HEK293 (cell line): ENCODE measurements around the gene NXPH1.

Experiments
- CTCF ChIA-PET: fragments of 350-600 bp; formaldehyde crosslinking; extraction: SDS; loops from one replicate; lab custom pipeline; 2021; ENCODE audit warnings: antibody characterized with exemption; lab: Yijun Ruan, JAX
- POLR2A ChIA-PET: fragments of 300-600 bp; formaldehyde crosslinking; extraction: SDS; loops from one replicate; lab custom pipeline; 2020; ENCODE audit warnings: antibody characterized with exemption, inconsistent platforms; lab: Yijun Ruan, JAX
- H3K27ac ChIP-seq: fragments of 200-500 bp; sonication (Bioruptor generic); 2 replicates; pipeline ENCODE4 v1.5.1; 2014; ENCODE audit warnings: low read depth, low read length, control low read depth, inconsistent platforms; ENCODE audit errors: extremely low read depth
- H3K36me3 ChIP-seq, 2 experiments: fragments of 200-500 bp in 1 of 2; sonication (Bioruptor generic) in 1 of 2; 1 replicate in 1 of 2; 2 replicates in 1 of 2; pipeline ENCODE4 v1.5.1; 2014 to 2017; ENCODE audit warnings: inconsistent platforms in 2 of 2, low read length in 2 of 2; ENCODE audit not compliant: control insufficient read depth in 2 of 2, insufficient read depth in 1 of 2
- H3K4me1 ChIP-seq: fragments of 200-500 bp; sonication (Bioruptor generic); 2 replicates; pipeline ENCODE4 v1.5.1; 2014; ENCODE audit warnings: mild to moderate bottlenecking, low read length, inconsistent platforms; ENCODE audit not compliant: control insufficient read depth, insufficient read depth
- H3K4me3 ChIP-seq: 2 replicates; pipeline ENCODE4 v1.5.1; 2011; ENCODE audit warnings: low read depth, mild to moderate bottlenecking, control low read depth, low read length, moderate library complexity
- H3K9me3 ChIP-seq: fragments of 200-500 bp; sonication (Bioruptor generic); 2 replicates; pipeline ENCODE4 v1.5.1; 2014; ENCODE audit warnings: low read depth, low read length, inconsistent platforms; ENCODE audit not compliant: control insufficient read depth, insufficient read depth
- GLIS2 ChIP-seq: fragments of 450-650 bp; formaldehyde crosslinking; IDR thresholded peaks from 2 replicates; pipeline ENCODE4 v1.5.1; 2016; ENCODE audit warnings: missing biosample characterization, missing genetic modification characterization
- ZBTB10 ChIP-seq: fragments of 450-650 bp; formaldehyde crosslinking; IDR thresholded peaks from 2 replicates; pipeline ENCODE4 v1.5.1; 2016; ENCODE audit warnings: missing biosample characterization, missing genetic modification characterization
- ZFP41 ChIP-seq: fragments of 450-650 bp; formaldehyde crosslinking; IDR thresholded peaks from 2 replicates; pipeline ENCODE4 v1.5.1; 2016; ENCODE audit warnings: missing biosample characterization, missing genetic modification characterization, borderline replicate concordance
- ZIC2 ChIP-seq: fragments of 450-650 bp; formaldehyde crosslinking; IDR thresholded peaks from 2 replicates; pipeline ENCODE4 v1.5.1; 2016; ENCODE audit warnings: missing biosample characterization, missing genetic modification characterization
- ZNF146 ChIP-seq: fragments of 450-650 bp; formaldehyde crosslinking; IDR thresholded peaks from 2 replicates; pipeline ENCODE4 v1.5.1; 2016; ENCODE audit warnings: missing biosample characterization, missing genetic modification characterization
- ZNF155 ChIP-seq: fragments of 450-650 bp; formaldehyde crosslinking; IDR thresholded peaks from 2 replicates; pipeline ENCODE4 v1.5.1; 2016; ENCODE audit warnings: missing biosample characterization, missing genetic modification characterization
- ZNF16 ChIP-seq: fragments of 450-650 bp; formaldehyde crosslinking; IDR thresholded peaks from 2 replicates; pipeline ENCODE4 v1.5.1; 2016; ENCODE audit warnings: low read depth, missing biosample characterization, missing genetic modification characterization
- ZNF211 ChIP-seq: fragments of 450-650 bp; formaldehyde crosslinking; IDR thresholded peaks from 2 replicates; pipeline ENCODE4 v1.5.1; 2016; ENCODE audit warnings: low read depth, missing biosample characterization, missing genetic modification characterization
- ZNF221 ChIP-seq: fragments of 450-650 bp; formaldehyde crosslinking; IDR thresholded peaks from 2 replicates; pipeline ENCODE4 v1.5.1; 2017; ENCODE audit warnings: missing biosample characterization, missing genetic modification characterization, borderline replicate concordance
- ZNF223 ChIP-seq: fragments of 450-650 bp; formaldehyde crosslinking; IDR thresholded peaks from 2 replicates; pipeline ENCODE4 v1.5.1; 2016; ENCODE audit warnings: missing biosample characterization, missing genetic modification characterization
- ZNF266 ChIP-seq: fragments of 450-650 bp; formaldehyde crosslinking; IDR thresholded peaks from 2 replicates; pipeline ENCODE4 v1.5.1; 2016; ENCODE audit warnings: missing biosample characterization, missing genetic modification characterization, low read depth
- ZNF280D ChIP-seq: fragments of 450-650 bp; formaldehyde crosslinking; IDR thresholded peaks from 2 replicates; pipeline ENCODE4 v1.5.1; 2016; ENCODE audit warnings: missing biosample characterization, missing genetic modification characterization
- ZNF362 ChIP-seq: fragments of 450-650 bp; formaldehyde crosslinking; IDR thresholded peaks from 2 replicates; pipeline ENCODE4 v1.5.1; 2016; ENCODE audit warnings: missing biosample characterization, missing genetic modification characterization
- ZNF423 ChIP-seq: fragments of 450-650 bp; formaldehyde crosslinking; IDR thresholded peaks from 2 replicates; pipeline ENCODE4 v1.5.1; 2016; ENCODE audit warnings: missing biosample characterization, missing genetic modification characterization
- ZNF449 ChIP-seq: fragments of 450-650 bp; formaldehyde crosslinking; IDR thresholded peaks from 2 replicates; pipeline ENCODE4 v1.5.1; 2017; ENCODE audit warnings: missing biosample characterization, mild to moderate bottlenecking, missing genetic modification characterization, moderate library complexity
- ZNF514 ChIP-seq: fragments of 450-650 bp; formaldehyde crosslinking; IDR thresholded peaks from 2 replicates; pipeline ENCODE4 v1.5.1; 2016; ENCODE audit warnings: missing biosample characterization, missing genetic modification characterization
- ZNF624 ChIP-seq: fragments of 450-650 bp; formaldehyde crosslinking; IDR thresholded peaks from 2 replicates; pipeline ENCODE4 v1.5.1; 2017; ENCODE audit warnings: missing biosample characterization, missing genetic modification characterization
- ZNF670 ChIP-seq: fragments of 450-650 bp; formaldehyde crosslinking; IDR thresholded peaks from 2 replicates; pipeline ENCODE4 v1.5.1; 2016; ENCODE audit warnings: missing biosample characterization, missing genetic modification characterization, low read depth
- TF ChIP-seq, protein P1 (sequence below): fragments of 450-650 bp; formaldehyde crosslinking; IDR thresholded peaks from 2 replicates; pipeline ENCODE4 v1.5.0; 2017; ENCODE audit warnings: missing biosample characterization, missing genetic modification characterization, borderline replicate concordance
- TF ChIP-seq, protein P2 (sequence below): fragments of 450-650 bp; formaldehyde crosslinking; IDR thresholded peaks from 2 replicates; pipeline ENCODE4 v1.5.1; 2016; ENCODE audit warnings: missing biosample characterization, missing genetic modification characterization, borderline replicate concordance

The NXPH1 gene

DNA sequence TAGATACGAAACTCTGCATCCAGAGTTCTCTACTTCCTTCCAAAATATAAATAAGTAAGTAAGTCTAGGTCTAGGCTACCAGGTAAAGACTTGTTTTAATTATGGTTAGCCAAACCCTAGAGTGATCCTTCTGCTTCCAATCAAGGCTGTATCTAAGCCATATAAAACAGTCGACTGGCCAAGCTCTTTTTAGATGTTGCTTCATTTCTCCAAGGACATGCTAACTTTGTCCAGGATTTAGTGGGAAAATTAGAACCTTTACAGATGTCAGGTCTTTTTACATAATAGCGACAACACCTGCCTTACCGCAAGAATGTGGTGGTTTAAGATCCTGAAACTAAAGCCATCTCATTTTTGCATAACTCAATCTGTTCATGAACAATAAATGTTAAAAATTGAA lies 156.8 kb downstream of the NXPH1 start:
- H3K36me3 ChIP-seq: no peaks in the 10 kb centered on the region
- POLR2A ChIA-PET: no interaction called here
- TF ChIP-seq ZNF16 (tag by site-specific recombination): no peak
- no peak for TF ChIP-seq ZNF423 (tag by site-specific recombination)
- CTCF ChIA-PET: no interaction called here
- H3K4me3 ChIP-seq: no peak overlapping the region
- H3K4me1 ChIP-seq: no peaks in the 10 kb centered on the region
- H3K9me3 ChIP-seq: no peaks in the 10 kb centered on the region
- H3K27ac ChIP-seq: no peak overlapping the region

- Histone ChIP-seq H3K4me1 (no peaks in the 10 kb centered on the region), H3K9me3 (no peaks in the 10 kb centered on the region), H3K27ac (no peak overlapping the region), H3K36me3 (no peaks in the 10 kb centered on the region), H3K4me3 (no peak overlapping the region)
- ChIA-PET POLR2A (no interaction called here), CTCF (interaction anchor here (0.7 kb wide), 1 partner anchor 42 kb away, joined by 3 read pairs; no protein-coding TSS in a partner anchor)
- TF ChIP-seq ZNF624 (tag by site-specific recombination): no peak
- no peak for TF ChIP-seq ZNF221
- TF ChIP-seq ZNF514 (tag by site-specific recombination): no peak
- no peak for TF ChIP-seq ZNF155 (tag by site-specific recombination)
- no peak for TF ChIP-seq ZNF266 (tag by site-specific recombination)
- no peak for TF ChIP-seq ZNF670
- no peak for TF ChIP-seq ZIC2
- TF ChIP-seq ZNF223 (tag by site-specific recombination): no peak
- no peak for TF ChIP-seq ZNF146 (tag by site-specific recombination)
- TF ChIP-seq ZNF280D: no peak
- no peak for TF ChIP-seq ZNF449 (tag by site-specific recombination)
- TF ChIP-seq GLIS2 (tag by site-specific recombination): no peak
Measured at GRCh38 chr7:8590791-8591190, 157.4 kb downstream of the NXPH1 start.

- no peak overlapping the region for H3K4me3 ChIP-seq
- H3K9me3 ChIP-seq: no peaks in the 10 kb centered on the region
- H3K36me3 ChIP-seq: no peaks in the 10 kb centered on the region
- ChIA-PET CTCF (interaction anchor here (0.7 kb wide), 1 partner anchor 41 kb away, joined by 3 read pairs; no protein-coding TSS in a partner anchor), POLR2A (no interaction called here)
- no peak overlapping the region for H3K27ac ChIP-seq
- H3K4me1 ChIP-seq: no peaks in the 10 kb centered on the region
- TF ChIP-seq ZNF362 (tag by site-specific recombination): no peak
- TF ChIP-seq ZBTB10 (tag by site-specific recombination): no peak
- TF ChIP-seq, protein P1, sequence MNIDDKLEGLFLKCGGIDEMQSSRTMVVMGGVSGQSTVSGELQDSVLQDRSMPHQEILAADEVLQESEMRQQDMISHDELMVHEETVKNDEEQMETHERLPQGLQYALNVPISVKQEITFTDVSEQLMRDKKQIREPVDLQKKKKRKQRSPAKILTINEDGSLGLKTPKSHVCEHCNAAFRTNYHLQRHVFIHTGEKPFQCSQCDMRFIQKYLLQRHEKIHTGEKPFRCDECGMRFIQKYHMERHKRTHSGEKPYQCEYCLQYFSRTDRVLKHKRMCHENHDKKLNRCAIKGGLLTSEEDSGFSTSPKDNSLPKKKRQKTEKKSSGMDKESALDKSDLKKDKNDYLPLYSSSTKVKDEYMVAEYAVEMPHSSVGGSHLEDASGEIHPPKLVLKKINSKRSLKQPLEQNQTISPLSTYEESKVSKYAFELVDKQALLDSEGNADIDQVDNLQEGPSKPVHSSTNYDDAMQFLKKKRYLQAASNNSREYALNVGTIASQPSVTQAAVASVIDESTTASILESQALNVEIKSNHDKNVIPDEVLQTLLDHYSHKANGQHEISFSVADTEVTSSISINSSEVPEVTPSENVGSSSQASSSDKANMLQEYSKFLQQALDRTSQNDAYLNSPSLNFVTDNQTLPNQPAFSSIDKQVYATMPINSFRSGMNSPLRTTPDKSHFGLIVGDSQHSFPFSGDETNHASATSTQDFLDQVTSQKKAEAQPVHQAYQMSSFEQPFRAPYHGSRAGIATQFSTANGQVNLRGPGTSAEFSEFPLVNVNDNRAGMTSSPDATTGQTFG: no peak
- TF ChIP-seq, protein P2, sequence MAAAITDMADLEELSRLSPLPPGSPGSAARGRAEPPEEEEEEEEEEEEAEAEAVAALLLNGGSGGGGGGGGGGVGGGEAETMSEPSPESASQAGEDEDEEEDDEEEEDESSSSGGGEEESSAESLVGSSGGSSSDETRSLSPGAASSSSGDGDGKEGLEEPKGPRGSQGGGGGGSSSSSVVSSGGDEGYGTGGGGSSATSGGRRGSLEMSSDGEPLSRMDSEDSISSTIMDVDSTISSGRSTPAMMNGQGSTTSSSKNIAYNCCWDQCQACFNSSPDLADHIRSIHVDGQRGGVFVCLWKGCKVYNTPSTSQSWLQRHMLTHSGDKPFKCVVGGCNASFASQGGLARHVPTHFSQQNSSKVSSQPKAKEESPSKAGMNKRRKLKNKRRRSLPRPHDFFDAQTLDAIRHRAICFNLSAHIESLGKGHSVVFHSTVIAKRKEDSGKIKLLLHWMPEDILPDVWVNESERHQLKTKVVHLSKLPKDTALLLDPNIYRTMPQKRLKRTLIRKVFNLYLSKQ: no peak
- TF ChIP-seq ZNF211 (tag by site-specific recombination): no peak
- TF ChIP-seq ZFP41 (tag by site-specific recombination): no peak
Measured at GRCh38 chr7:8591289-8591688, 157.9 kb downstream of the NXPH1 start.
